Psoas muscle (tissue), 8 donors: ENCODE results near the gene ADAP1. TPM values are rescaled to one million over a fixed set of nuclear protein-coding genes. Genes with fewer than 3 reads are reported as not detected.
A peak's percentile ranks its signal among the peaks of the same experiment; 100 is the strongest.

Source experiments
- ATAC-seq, 4 donors: fragments of 200-7000 bp; cut with Tn5 transposase; one replicate each; pipeline ENCODE4 v1.9.1; 2020; ENCODE audit warnings: moderate library complexity in 3 of 4, mild to moderate bottlenecking in 2 of 4
- DNase-seq, 2 donors: peaks; one replicate each; pipeline ENCODE4 v3.0.0-alpha.2; 2020
- H3K27ac ChIP-seq: fragments of 200-600 bp; one replicate; pipeline ENCODE4 v1.8.0; 2022
- H3K27me3 ChIP-seq, 3 donors: fragments of 200-600 bp in 1 of 3; one replicate each; pipeline versions ENCODE4 v1.6.1 to v1.8.0; 2013 to 2022; ENCODE audit warnings: low read length in 2 of 3, mild to moderate bottlenecking in 2 of 3, moderate library complexity in 1 of 3; ENCODE audit not compliant: insufficient read depth in 3 of 3
- H3K36me3 ChIP-seq, 2 donors: fragments of 200-600 bp in 1 of 2; one replicate each; pipeline versions ENCODE4 v1.6.1 to v1.8.0; 2013 to 2022; ENCODE audit warnings: low read depth in 1 of 2, mild to moderate bottlenecking in 1 of 2, moderate library complexity in 1 of 2; ENCODE audit not compliant: insufficient read depth in 1 of 2
- H3K4me1 ChIP-seq: fragments of 200-600 bp; one replicate; pipeline ENCODE4 v1.8.0; 2022
- H3K4me3 ChIP-seq: fragments of 200-600 bp; one replicate; pipeline ENCODE4 v1.8.0; 2022; ENCODE audit warnings: mild to moderate bottlenecking
- H3K9me3 ChIP-seq: fragments of 200-600 bp; one replicate; pipeline ENCODE4 v1.8.0; 2022
- WGBS, 3 donors: extraction: QIAGEN DNeasy Blood & Tissue Kit; methylation state at CpG; one replicate each; pipeline versions ENCODE4 v1.1.6 to v1.1.7; 2013; 5-methylcytosine and 5-hydroxymethylcytosine counted together
- intact Hi-C, 2 donors: fragments of 100-400 bp; cut with DNase I; formaldehyde crosslinking; loops; one replicate each; pipeline versions ENCODE4 v1.11.0 to v1.14.2; 2022
- polyA plus RNA-seq, 3 donors: library from polyadenylated mRNA; stranded (reverse); fragments of 200-250 nt; gene quantifications; one replicate each; pipeline ENCODE4 v1.2.3, GENCODE V29; 2013
- total RNA-seq, 4 donors: library from RNA; stranded (reverse); fragmentation: NEBNext Ultra II Directional in 2 of 4; extraction: Animal tissue kit (Norgen Biotek cat#: 25700) in 2 of 4; gene quantifications; one replicate each; pipeline versions ENCODE4 v1.2.1 to v1.2.4, GENCODE V29; 2021 to 2023
- TF ChIP-seq, protein P1 (sequence below): fragments of 200-600 bp; IDR thresholded peaks from one replicate; pipeline ENCODE4 v1.8.0; 2022; ENCODE audit warnings: antibody characterized with exemption
- donor health status: healthy with polysubstance abuse.
- donor health status: DM: no; HTN: no; CAD: no; lungs with moderate emphysema.
- donor health status: Bipolar disorder and iron deficiency.
- donor health status: healthy.
- donor health status: DM: yes; HTN: yes; CAD: no.
- donor health status: DM: no; HTN: no; CAD: no.
- donor health status: DM: no; HTN: no; CAD: no.
- donor health status: DM: yes; HTN: yes; CAD: no.

Gene ADAP1
- total and polyA plus RNA-seq, 7 donors = 0.18 to 1.4 (median 0.88) TPM

GRCh38 chr7:887488-887820 lies 67.0 kb downstream of the ADAP1 start:
- H3K27ac ChIP-seq = no peak overlapping the region
- H3K4me3 ChIP-seq = no peak overlapping the region
- peaks cover 40% of the 10 kb centered on the region for H3K4me1 ChIP-seq
- intact Hi-C loops = no loop called here
- ATAC-seq (no peak), DNase-seq (peak; percentile 6 to 40)
- TF ChIP-seq, protein P1, sequence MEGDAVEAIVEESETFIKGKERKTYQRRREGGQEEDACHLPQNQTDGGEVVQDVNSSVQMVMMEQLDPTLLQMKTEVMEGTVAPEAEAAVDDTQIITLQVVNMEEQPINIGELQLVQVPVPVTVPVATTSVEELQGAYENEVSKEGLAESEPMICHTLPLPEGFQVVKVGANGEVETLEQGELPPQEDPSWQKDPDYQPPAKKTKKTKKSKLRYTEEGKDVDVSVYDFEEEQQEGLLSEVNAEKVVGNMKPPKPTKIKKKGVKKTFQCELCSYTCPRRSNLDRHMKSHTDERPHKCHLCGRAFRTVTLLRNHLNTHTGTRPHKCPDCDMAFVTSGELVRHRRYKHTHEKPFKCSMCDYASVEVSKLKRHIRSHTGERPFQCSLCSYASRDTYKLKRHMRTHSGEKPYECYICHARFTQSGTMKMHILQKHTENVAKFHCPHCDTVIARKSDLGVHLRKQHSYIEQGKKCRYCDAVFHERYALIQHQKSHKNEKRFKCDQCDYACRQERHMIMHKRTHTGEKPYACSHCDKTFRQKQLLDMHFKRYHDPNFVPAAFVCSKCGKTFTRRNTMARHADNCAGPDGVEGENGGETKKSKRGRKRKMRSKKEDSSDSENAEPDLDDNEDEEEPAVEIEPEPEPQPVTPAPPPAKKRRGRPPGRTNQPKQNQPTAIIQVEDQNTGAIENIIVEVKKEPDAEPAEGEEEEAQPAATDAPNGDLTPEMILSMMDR = no peak
- H3K27me3 ChIP-seq = no peaks in the 10 kb centered on the region
- WGBS, 3 donors = 83 to 94% (median 92%) methylated on average over 18 of the region's 18 CpGs
- no peaks in the 10 kb centered on the region for H3K9me3 ChIP-seq
- H3K36me3 ChIP-seq = peaks cover 0 to 56% of the 10 kb centered on the region in 2 donors

GRCh38 chr7:886626-887487 lies 67.6 kb downstream of the ADAP1 start:
- TF ChIP-seq, protein P1 = no peak
- peak; percentile 72 to 91 for DNase-seq
- H3K27ac ChIP-seq = peak overlapping the region; percentile 37
- peaks cover 0 to 50% of the 10 kb centered on the region in 2 donors for H3K36me3 ChIP-seq
- no peak overlapping the region for H3K4me3 ChIP-seq
- peak; percentile 78 to 85 (median 82) for ATAC-seq
- no peaks in the 10 kb centered on the region for H3K9me3 ChIP-seq
- H3K4me1 ChIP-seq = peaks cover 40% of the 10 kb centered on the region
- H3K27me3 ChIP-seq = no peaks in the 10 kb centered on the region
- intact Hi-C loops = no loop called here
- WGBS, 3 donors = 69 to 75% (median 70%) methylated on average over 37 to 40 of the region's 40 CpGs

GRCh38 chr7:885893-886625 lies 68.4 kb downstream of the ADAP1 start:
- ATAC-seq = no peak
- Histone ChIP-seq H3K27me3 (no peaks in the 10 kb centered on the region), H3K4me1 (peaks cover 44% of the 10 kb centered on the region), H3K27ac (peak overlapping the region; percentile 37), H3K36me3 (peaks cover 0 to 42% of the 10 kb centered on the region in 2 donors), H3K4me3 (no peak overlapping the region), H3K9me3 (no peaks in the 10 kb centered on the region)
- WGBS, 3 donors = 82 to 96% (median 89%) methylated on average over 30 of the region's 30 CpGs
- DNase-seq = peak; percentile 9 to 45
- intact Hi-C loops = no loop called here
- TF ChIP-seq, protein P1 = no peak

DNA sequence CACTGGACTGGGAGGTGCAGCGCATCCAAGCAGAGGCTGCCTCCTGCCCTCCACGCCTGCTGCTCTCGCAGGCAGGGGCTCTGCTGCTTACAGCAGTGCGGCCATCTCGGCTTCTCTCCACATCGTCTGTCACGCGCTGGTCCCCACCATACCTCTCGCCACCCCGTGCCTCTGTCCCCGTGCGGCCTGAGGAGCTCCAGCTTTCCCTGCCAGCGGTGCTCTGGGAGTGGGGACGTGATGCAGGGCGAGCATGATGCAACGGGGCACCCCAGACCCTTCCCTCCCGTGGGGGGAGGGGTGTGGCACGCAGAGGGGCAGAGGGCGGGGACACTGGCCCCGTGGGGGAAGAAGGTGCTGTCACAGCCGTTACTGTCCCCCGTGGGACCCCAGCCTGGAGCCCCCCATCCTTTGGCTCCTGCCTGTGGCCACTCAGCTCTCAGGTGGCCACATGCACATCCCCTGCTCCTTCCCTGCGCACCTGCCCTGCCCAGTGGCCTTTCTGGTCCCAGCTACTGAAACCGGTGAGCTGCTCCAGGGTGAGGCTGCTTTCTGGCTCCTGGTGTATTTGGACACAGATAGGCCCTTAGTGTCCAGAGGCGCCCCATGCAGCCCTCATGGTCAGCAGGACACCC lies 69.1 kb downstream of the ADAP1 start:
- intact Hi-C loops = no loop called here
- Histone ChIP-seq H3K27ac (no peak overlapping the region), H3K4me1 (peaks cover 48% of the 10 kb centered on the region), H3K36me3 (peaks cover 0 to 35% of the 10 kb centered on the region in 2 donors), H3K9me3 (no peaks in the 10 kb centered on the region), H3K4me3 (no peak overlapping the region), H3K27me3 (no peaks in the 10 kb centered on the region)
- TF ChIP-seq, protein P1 = no peak
- ATAC-seq (no peak), DNase-seq (peak; percentile 19 to 57)
- WGBS, 3 donors = 75 to 88% (median 82%) methylated on average over 24 to 25 of the region's 25 CpGs
